ENCODE measurements around the gene MSL2. TPM values are rescaled to one million over a fixed set of nuclear protein-coding genes. Genes with fewer than 3 reads are reported as not detected.
"Not testable (repeated sequence)": the region's sequence is repeated elsewhere in the genome, so short reads cannot be mapped to it uniquely, and the experiment has no call there.

MSL2 gene
- total RNA-seq, 1 donor = 27.3 TPM

GRCh38 chr3:136235545-136235944 lies 39.4 kb upstream of the MSL2 start:
- DNase-seq (ENCODE audit: low read depth) = no peak
- no peak for TF ChIP-seq CTCF (IDR thresholded peaks at IDR 0.05; ENCODE audit: insufficient read depth, low read length)
- H3K4me3 ChIP-seq (ENCODE audit: low read depth, low read length) = no peak overlapping the region

GRCh38 chr3:136232413-136232812 lies 36.3 kb upstream of the MSL2 start:
- no peak overlapping the region for H3K4me3 ChIP-seq (ENCODE audit: low read depth, low read length)
- TF ChIP-seq CTCF (IDR thresholded peaks at IDR 0.05; ENCODE audit: insufficient read depth, low read length) = no peak
- no peak for DNase-seq (ENCODE audit: low read depth)

- peak; percentile 5 for DNase-seq (ENCODE audit: low read depth)
- H3K4me3 ChIP-seq (ENCODE audit: low read depth, low read length) = not testable (repeated sequence)
Measured at GRCh38 chr3:136222746-136223145, 26.6 kb upstream of the MSL2 start.

- H3K4me3 ChIP-seq (ENCODE audit: low read depth, low read length) = no peak overlapping the region
- no peak for TF ChIP-seq CTCF (IDR thresholded peaks at IDR 0.05; ENCODE audit: insufficient read depth, low read length)
- DNase-seq (ENCODE audit: low read depth) = no peak
Measured at GRCh38 chr3:136211547-136211946, 15.4 kb upstream of the MSL2 start.

- H3K4me3 ChIP-seq (ENCODE audit: low read depth, low read length) = no peak overlapping the region
- TF ChIP-seq CTCF (IDR thresholded peaks at IDR 0.05; ENCODE audit: insufficient read depth, low read length) = no peak
- peak; percentile 12 for DNase-seq (ENCODE audit: low read depth)
Measured at GRCh38 chr3:136209921-136210320, 13.8 kb upstream of the MSL2 start.

- DNase-seq (ENCODE audit: low read depth) = no peak
- no peak overlapping the region for H3K4me3 ChIP-seq (ENCODE audit: low read depth, low read length)
- TF ChIP-seq CTCF (IDR thresholded peaks at IDR 0.05; ENCODE audit: insufficient read depth, low read length) = no peak
Measured at GRCh38 chr3:136207489-136208115, 11.5 kb upstream of the MSL2 start.

GRCh38 chr3:136199219-136199618 lies 3.1 kb upstream of the MSL2 start:
- not testable (repeated sequence) for DNase-seq (ENCODE audit: low read depth); H3K4me3 ChIP-seq (ENCODE audit: low read depth, low read length)

GRCh38 chr3:136198462-136199078 lies 2.4 kb upstream of the MSL2 start:
- DNase-seq (ENCODE audit: low read depth); H3K4me3 ChIP-seq (ENCODE audit: low read depth, low read length): not testable (repeated sequence)

Data from fibroblast of the aortic adventitia (primary cell).